H1 (cell line): ENCODE measurements around the gene VWA5B2. TPM values are rescaled to one million over a fixed set of nuclear protein-coding genes. Genes with fewer than 3 reads are reported as not detected.

ENCODE experiments used
- CBX8 ChIP-seq: fragments of 300-800, 300-1000 bp; sonication (generic); IDR thresholded peaks from 2 replicates; pipeline ENCODE4 v1.7.1; 2016; ENCODE audit warnings: low read depth, low read length, borderline replicate concordance
- CHD1 ChIP-seq: IDR thresholded peaks from 2 replicates; pipeline ENCODE4 v1.6.1; 2012; ENCODE audit warnings: low read depth, low read length, improper control_type of control experiment
- CTCF ChIP-seq, 3 experiments: IDR thresholded peaks; 1 replicate in 2 of 3; 2 replicates in 1 of 3; pipeline versions ENCODE4 v1.5.1 to v1.6.1; 2011; ENCODE audit warnings: low read length in 3 of 3, mild to moderate bottlenecking in 3 of 3, inconsistent platforms in 2 of 3, low read depth in 1 of 3, moderate library complexity in 1 of 3; ENCODE audit not compliant: insufficient read depth in 1 of 3; ENCODE audit errors: control extremely low read depth in 1 of 3
- TCF12 ChIP-seq: IDR thresholded peaks from 2 replicates; pipeline ENCODE4 v1.6.1; 2011; ENCODE audit warnings: low read depth, mild to moderate bottlenecking, low read length
- polyA plus RNA-seq, 7 experiments: library from polyadenylated mRNA; depleted of rRNA in 3 of 7; stranded (reverse) in 5 of 7; unstranded in 2 of 7; fragments of >200 nt in 5 of 7; fragments of 200-250 nt in 2 of 7; gene quantifications; 1 replicate in 5 of 7; 2 replicates in 1 of 7; 4 replicates in 1 of 7; pipeline versions ENCODE4 v1.2.1 to v1.2.3, GENCODE V29; 2011 to 2013; ENCODE audit warnings: missing spikeins in 2 of 7, mixed read lengths in 2 of 7
- total RNA-seq: library from RNA; stranded (reverse); fragmentation: NEBNext Ultra II Directional; extraction: Animal tissue kit (Norgen Biotek cat#: 25700); gene quantifications from 2 replicates; pipeline ENCODE4 v1.2.1, GENCODE V29; 2021

VWA5B2 gene
- total and polyA plus RNA-seq, 2 of the 8 experiments (the other 6 are each of a cell fraction or from before 2014, with no cell fraction given), result 0.53 to 0.56 TPM

- no peak for TF ChIP-seq CBX8
- TF ChIP-seq CHD1, result no peak
- no peak for TF ChIP-seq CTCF (IDR thresholded peaks at IDR 0.05; ENCODE audit: control extremely low read depth in 1 of 3, insufficient read depth in 1 of 3, low read depth in 1 of 3, low read length in 3 of 3)
- TF ChIP-seq TCF12, result no peak
These were observed 42.5 kb upstream of the VWA5B2 start (continued) for GRCh38 chr3:184186902-184187207.
